SH-SY5Y (cell line): ENCODE results near the gene AK5.

Experiments used
- GATA2 ChIP-seq: IDR thresholded peaks from 2 replicates; pipeline ENCODE4 v1.6.1; 2011; ENCODE audit warnings: mild to moderate bottlenecking, low read depth, low read length
- GATA3 ChIP-seq: IDR thresholded peaks from 2 replicates; pipeline ENCODE4 v1.6.1; 2011; ENCODE audit warnings: low read depth, mild to moderate bottlenecking, low read length, moderate library complexity

Gene AK5

DNA sequence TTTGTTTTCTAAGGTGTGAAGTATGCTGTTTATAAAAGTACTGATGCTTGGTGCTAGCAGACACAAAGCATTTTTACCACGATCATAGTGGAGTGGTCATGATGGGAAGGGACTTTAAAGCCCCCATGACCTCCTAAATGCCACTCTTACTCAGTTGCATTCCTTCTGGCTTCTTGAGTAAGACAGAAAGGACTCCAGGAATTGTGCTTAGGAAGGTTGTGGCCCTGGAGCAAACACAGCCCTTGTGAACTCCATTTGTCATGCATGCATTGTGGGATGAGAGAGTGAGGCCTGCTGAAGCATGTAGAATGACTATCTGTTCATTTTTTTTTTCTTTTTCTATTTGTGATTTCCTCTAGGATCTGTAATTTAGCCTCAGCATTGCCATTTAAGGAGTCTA is 34.2 kb downstream of the AK5 start:
- TF ChIP-seq GATA2 (no peak), GATA3 (no peak)

DNA sequence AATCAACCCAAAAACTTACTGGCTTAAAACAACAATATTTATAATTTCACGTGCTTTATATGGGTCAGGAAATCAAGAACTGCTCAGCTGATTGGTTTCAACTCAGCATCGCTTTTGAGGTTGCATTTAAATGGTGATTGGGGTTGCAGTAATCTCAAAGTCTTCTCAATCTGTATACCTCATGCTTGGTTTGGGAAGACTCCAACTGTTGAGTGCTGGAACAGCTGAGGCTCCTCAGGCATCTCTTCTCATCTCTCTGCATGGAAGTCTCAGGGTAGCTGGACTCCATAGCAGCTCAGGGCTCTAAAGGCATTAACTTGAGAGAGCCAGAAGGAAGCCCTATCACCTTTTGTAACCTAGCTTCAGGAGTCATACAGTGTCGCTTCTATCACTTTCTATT is 35.1 kb downstream of the AK5 start:
- TF ChIP-seq GATA3 (no peak), GATA2 (no peak)

DNA sequence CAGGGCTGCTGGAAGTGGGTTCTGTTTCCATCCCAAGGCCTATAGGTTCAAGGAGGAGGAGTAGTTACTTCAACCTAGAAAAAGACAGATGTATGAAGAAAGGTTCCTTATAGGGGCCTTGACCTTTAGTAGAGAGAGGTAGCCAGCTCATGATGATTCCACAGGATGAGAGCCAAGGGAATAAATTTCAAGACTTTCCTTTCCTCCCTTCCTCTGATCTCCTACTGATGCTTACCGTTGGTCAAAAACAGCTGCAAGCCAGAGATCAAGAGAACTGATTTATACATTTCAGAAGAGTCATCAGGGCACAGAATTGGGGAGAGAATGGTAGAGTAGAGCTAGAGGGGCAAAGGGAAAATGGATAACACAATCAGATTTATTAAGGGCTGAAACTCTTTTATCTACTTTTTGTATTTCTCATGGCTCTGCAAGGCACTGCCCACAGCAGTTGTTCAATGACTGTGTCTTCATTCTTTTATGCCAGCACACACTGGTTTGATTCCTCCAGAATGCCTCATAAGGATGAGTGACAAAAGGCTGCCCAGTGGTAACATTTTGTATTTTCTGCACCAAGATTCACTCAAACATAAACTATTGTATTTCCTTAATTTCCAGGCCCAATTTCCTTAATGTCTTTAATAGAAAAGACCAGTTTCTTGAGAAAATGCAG is 37.4 kb downstream of the AK5 start:
- no peak for TF ChIP-seq GATA3
- TF ChIP-seq GATA2: no peak

DNA sequence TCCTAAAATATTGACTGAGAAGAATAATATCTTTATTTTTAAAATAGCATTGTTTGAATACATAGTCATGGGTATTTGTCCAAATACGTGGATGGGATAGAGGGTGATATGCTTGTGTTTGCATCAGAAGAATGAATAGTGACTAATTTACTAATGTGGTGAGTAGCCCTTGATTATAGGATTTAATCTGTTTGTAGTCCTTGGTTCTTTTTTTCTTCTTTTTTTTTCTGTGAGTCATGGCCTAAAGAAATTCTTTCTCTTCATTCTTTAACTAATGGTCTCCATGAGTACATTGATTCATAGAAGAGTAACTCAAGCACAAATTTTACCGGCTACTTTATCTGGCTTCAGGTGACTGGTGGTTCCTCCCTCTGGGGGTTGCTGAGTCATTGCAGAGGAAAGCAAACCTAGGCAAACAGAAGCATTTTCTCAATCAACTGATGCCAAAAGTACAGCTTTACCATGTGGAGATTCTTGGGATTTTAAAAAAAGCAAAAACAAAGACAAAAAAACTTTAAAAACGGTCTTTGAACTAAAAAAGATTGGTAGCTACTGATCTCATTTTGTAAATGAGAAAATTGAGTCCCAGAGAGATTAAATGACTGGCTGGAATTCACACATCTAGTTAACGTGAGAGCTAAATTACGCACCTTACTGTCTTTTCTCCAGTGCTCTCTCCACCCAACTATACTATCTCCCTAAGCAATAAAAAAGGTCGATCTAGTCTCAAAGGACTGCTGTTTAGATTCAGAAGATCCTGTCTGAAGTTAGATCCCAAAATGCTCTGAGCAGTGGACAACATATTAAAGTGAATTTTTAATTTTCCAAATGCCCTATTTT is 40.5 kb downstream of the AK5 start:
- TF ChIP-seq GATA3 (no peak), GATA2 (no peak)

DNA sequence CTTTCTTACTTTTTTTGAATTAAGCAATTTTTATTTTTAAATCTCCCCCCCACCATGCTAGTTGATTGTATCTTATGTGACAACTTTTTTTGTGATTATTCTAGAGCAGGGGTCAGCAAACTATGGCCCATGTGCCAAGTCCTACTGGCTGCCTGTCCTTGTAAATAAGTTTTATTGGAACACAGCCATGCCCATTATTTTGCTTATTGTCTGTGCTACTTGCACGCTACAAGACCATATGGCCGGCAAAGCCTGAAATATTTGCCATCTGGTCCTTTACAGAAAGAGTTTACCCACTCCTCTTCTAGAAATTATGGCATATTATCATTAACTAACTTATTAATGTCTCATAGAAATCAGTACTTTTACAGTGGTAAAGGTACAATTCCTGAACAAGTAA is 51.7 kb downstream of the AK5 start:
- TF ChIP-seq GATA3 (no peak), GATA2 (no peak)

DNA sequence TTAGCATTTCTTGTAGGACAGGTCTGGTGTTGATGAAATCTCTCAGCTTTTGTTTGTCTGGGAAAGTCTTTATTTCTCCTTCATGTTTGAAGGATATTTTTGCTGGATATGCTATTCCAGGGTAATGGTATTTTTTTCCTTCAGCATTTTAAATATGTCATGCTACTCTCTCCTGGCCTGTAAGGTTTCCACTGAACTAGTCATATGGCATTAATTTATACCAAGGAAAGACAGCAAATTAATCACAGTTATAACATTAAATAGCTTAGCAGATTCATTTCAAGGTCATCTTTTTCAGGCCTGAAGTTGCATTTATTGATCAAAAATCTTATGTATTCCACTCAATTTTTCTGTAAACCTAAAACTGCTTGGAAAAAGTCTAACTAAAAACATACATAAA is 54.9 kb downstream of the AK5 start:
- TF ChIP-seq GATA3 (no peak), GATA2 (no peak)

DNA sequence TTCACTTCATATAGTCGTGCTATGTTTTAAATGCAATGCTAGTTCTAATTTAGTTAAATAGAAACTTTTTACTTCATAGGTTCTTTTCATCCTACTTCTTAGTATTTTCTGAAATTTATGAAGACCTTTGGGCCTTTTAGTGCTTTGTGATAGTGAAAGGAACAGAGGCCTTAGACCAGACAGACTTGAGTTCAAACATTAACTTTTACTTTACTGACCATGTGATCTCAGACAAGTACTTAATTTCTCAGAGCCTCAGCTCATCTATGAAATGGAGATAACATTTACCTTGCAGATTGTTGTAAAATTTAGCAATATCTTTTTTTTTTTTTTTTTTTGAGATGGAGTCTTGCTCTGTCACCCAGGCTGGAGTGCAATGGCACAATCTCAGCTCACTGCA is 57.5 kb downstream of the AK5 start:
- no peak for TF ChIP-seq GATA3
- TF ChIP-seq GATA2: no peak

DNA sequence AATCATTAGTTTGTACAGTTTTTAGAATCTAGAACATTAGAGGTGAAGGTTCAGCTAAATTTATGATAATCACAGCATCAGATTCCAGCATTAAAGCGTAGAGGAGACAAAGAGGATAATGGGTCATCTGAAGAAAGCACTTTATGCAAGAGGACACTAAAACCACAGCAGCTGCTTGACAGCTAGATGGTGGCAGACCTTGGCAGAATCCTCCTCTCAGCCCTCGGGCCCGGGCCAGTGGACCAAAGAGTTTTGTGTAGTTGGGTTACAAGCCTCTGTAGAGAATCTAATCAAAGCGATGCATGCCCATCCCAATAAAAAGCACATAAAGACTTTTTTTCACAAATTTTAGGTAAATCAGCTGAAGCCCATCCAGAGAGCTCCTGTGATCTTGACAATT is 59.4 kb downstream of the AK5 start:
- no peak for TF ChIP-seq GATA2
- no peak for TF ChIP-seq GATA3

DNA sequence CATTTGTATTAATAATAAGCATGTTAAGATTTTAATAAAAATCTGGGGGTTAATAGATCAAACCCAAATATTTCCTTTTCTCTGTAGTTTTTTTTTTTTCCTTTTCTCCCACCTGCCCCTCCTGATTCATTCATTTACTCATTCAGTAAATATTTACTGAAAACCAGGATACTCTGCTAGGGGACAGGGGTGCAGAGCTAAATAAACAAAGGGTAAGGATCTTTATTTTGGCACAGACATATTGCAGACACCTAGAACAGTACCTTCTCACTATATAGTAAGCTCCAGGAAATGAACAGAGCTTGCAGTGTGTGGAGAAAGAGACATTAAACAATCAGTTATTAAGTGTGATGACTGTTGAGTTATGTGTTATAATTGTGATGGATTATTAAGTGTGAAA is 60.9 kb downstream of the AK5 start:
- TF ChIP-seq GATA2 (no peak), GATA3 (no peak)

DNA sequence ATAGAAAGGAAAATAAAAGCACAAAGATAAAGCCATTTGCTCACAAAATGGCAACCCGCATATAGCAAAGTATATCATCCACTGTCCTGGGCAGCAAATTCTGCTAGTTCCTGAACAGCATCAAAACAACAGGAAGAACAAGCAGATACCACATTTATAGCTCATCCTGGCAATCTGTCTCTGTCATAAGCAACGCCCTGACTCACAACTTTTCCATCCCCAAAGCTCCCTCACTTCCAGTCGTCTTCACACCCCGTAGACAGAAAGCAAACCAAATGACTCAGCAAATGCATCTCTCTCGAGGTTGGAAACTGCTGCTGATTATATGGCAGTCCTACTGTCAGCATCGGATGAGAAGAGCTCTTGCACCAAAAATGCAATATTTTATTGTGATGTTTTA is 65.8 kb downstream of the AK5 start:
- no peak for TF ChIP-seq GATA3
- no peak for TF ChIP-seq GATA2

DNA sequence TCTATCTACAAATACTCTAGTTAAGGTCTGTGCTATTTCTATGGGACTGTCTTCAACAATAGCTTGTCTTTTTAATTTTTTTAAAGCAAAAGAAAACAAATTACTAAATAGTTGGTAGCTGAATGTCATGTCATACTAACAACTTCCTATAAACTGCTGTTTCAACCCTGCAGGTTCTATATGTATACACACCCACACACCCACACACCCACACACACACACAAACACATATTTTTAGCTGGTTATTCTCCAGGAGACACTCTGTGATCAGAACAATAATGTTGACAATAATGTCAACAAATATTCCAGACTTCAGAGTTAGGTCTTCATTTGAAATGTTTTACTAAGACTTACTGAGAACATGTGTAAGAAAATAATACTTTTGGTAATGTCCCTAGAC is 66.7 kb downstream of the AK5 start:
- TF ChIP-seq GATA2 (no peak), GATA3 (no peak)

DNA sequence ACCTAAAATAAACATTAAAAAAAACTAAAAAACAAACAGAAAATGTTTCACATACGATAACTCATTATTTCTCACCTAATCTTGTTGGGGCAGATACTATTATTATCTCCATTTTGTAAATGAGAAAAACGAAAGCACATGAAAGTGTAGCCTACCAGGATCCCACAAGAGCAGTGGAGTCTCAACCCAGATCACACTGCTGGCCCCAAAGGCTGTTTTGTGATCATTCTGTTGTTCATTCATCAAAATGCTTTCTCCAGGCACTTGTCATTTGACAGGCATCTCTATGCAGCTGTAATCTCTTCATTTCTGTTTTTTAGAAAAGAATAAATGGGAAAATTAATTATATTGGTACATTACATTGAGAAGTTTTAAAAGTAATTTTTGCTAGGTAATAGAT is 67.5 kb downstream of the AK5 start:
- no peak for TF ChIP-seq GATA2
- TF ChIP-seq GATA3: no peak

DNA sequence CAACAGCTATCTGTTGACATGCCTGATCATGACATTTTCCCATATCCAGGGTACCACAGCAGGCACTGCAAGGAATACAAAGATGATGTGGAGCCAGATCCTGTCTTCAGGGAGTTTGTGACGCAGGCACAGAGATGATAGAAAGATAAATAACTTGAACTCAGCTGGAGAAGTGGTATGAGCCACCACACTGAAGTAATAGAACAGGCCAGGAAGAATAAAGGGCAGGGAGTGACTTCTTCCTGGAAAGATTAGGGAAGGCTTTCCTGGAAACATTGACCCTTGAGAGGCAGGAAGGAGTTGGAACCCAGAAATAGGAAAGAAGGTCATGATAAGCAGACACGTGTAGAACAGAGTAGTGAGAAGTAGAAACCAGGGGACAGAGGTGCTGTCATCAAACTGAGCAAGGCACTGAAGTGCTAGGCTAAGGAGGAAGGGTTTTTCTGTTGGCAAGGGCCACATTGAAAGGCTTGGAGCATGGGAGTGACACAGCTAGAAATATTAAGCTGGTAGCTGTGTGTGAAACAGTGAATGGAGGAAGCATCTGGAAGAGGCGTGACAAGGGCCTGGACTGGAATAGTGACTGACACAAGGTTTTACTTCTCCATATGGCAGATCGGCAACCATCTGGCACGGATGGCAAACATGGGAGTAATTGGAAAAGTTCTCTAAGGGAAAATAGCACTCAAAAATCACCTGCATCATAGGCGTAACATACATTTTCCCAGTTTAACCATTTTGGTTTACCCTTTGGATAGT is 68.4 kb downstream of the AK5 start:
- no peak for TF ChIP-seq GATA3
- TF ChIP-seq GATA2: no peak

DNA sequence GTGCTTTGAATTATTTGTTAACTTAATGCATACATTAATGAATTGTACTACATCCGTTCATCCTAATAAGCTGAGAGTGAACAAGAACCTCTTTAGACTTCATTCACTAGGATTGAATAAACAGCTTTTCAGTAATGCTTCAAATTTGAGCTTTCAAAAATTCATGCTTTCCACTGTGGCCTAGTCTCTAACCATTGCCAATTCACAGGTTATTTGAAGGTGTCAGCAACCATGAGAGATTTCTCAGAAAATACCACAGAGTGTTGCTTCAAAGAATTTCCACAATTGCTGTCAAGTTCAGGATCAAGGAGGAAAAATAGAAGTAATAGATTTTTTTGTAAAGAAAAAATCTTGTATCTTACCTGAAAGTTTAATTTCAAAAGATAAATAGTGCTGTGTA is 72.7 kb downstream of the AK5 start:
- TF ChIP-seq GATA3 (no peak), GATA2 (no peak)
